Hindlimb muscle (tissue), 1 donor: ENCODE results near the gene PHF2. TPM values are rescaled to one million over a fixed set of nuclear protein-coding genes. Genes with fewer than 3 reads are reported as not detected.

ENCODE experiments used
- DNase-seq: peaks from one replicate; pipeline ENCODE4 v3.0.0-alpha.2; 2013
- polyA plus RNA-seq: library from polyadenylated mRNA; unstranded; fragments of 120-200 nt; gene quantifications from one replicate; pipeline ENCODE4 v1.2.1, GENCODE V29; 2013; ENCODE audit not compliant: insufficient read length

The PHF2 gene
- polyA plus RNA-seq, 1 donor = 40.8 TPM

- DNase-seq = no peak
These were observed 58.2 kb downstream of the PHF2 start for GRCh38 chr9:93634311-93635185.

DNA sequence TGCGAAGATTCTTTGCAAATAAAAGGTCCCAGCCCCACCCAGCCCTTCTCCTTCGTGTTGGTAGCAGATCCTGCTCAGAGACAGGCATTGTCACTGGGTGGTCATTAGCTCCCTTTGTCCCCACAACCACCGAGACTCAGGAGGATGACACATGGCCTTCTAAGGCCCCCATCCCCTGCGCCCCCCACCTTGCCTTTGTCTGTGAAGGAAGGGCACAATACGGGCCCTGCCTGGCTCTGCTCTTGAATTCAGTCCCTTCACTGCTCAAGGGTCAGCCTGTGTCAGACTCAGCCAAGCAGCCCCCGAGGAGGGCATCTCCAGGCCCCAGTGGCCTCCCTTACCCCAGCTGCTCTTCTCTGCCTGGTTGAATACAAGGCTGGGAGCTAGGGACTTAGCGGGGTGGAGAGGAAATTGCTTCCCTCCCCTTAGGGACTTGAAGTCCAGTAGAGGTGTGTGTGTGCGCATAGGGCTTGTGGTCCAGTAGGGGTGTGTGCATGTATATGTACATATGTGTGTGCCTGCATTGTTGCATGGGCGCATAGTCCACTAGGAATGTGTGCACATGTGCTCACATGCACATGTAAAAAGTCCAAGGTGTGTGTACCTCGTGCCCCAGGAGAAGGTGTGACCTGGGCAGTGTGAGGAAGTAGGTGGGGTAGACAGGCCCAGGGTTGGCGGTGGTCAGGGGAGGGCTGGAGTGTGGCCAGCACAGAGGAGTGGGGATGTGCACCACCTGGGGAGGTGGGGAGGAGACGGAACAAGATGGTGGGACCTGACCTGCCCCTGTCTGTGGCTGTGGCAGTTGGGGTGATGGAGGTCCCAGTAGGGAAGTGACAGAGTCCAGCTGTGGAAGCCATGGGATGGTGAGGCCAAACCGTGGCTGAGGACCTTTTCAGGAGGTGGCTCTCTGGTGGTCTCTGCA is 59.1 kb downstream of the PHF2 start:
- DNase-seq = no peak

DNA sequence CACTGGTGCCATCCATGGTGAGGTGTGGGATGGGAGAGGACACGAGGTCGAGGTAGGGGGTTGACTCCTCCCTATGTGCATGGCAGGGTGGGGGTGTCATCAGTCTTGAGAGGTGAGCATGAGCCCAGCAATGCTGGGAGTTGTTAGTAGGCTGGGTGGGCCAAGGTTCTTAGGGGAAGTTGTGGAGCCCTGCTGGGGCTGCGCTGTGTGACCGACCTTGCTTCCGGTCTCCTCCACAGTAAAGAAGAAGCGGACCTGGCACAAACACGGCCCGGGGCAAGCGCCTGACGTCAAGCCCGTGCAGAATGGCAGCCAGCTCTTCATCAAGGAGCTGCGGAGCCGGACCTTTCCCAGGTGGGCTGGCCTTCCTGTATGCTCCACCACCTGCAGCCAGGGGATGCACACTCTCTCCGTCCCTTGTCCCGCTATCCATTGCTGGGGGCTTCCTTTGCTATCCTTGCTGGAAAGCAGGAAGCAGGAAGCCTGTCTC is 59.8 kb downstream of the PHF2 start:
- no peak for DNase-seq

DNA sequence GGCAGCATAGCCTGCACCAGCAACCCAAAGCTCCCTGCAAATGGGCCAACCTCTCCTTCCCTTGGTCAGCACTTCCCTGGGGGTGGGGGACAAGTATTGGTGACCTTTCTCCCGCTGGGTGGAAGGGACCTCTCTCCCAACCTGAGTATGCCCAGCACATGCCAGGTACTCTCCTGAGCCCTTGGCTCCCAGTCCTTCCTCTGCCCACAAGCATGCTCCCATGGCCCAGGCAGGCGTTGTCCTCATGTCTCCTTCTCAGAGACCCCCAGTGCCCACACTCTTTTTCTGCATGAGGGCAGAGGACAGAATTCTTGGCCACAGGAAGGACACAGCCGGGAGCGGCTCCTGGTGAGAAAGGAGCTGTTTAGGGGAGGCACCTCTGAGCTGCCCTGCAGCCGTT is 60.3 kb downstream of the PHF2 start:
- DNase-seq = no peak

GRCh38 chr9:93637886-93638285 is 61.5 kb downstream of the PHF2 start:
- no peak for DNase-seq

GRCh38 chr9:93640027-93640426 is 63.6 kb downstream of the PHF2 start:
- no peak for DNase-seq

DNA sequence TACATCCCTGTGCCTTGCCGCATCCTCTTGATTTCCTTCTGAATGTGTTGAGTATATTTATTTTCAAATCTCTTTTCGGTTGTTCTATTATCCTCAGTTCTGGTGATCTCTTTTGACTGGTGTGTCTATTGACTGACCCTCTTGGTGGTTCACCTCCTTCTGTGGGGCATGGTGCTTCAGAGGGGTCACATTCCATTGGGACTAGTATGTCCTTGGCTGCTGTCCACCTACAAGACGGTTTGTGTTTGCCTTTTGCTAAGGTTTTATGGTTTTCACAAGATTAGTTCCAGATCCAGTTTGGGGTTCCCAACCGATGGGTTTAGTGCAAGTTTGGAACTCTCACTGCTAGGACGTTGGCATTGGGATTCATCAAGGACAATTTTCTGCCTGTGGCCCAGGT is 66.6 kb downstream of the PHF2 start:
- no peak for DNase-seq

DNA sequence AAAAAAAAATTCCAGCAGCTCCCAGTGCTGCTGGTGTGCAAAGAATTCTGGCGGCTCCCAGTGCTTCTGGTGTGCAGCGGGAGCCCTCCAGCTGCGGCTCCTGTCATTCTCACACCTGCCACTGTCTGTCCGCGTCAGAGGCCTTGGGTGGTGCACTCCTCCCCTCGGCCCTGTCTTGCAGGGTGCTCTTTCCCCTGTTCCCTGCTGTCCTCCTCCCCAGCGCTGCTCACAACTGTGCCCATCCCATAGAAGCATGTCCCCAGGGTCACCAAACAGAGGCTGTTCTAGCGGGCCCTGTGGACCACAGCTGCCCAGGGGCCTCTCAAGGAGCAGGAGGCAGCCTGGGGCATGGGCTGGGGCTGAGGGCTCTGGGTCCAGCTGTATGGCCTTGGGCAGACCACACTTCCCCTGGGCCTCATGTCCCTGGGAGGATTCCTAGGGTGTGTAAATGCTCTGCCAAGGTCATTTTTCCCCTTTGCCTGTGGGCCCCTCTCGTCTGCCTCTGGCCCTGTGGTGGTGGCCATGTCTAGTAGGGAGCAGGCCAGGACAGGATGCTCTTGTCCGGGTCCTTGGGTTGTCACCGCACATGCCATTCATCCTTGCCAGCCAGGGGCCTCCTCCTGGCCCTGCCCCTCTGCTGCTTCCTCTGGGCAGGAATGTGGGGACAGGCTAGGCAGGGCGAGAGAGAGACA is 68.2 kb downstream of the PHF2 start:
- DNase-seq = peak; percentile 17

DNA sequence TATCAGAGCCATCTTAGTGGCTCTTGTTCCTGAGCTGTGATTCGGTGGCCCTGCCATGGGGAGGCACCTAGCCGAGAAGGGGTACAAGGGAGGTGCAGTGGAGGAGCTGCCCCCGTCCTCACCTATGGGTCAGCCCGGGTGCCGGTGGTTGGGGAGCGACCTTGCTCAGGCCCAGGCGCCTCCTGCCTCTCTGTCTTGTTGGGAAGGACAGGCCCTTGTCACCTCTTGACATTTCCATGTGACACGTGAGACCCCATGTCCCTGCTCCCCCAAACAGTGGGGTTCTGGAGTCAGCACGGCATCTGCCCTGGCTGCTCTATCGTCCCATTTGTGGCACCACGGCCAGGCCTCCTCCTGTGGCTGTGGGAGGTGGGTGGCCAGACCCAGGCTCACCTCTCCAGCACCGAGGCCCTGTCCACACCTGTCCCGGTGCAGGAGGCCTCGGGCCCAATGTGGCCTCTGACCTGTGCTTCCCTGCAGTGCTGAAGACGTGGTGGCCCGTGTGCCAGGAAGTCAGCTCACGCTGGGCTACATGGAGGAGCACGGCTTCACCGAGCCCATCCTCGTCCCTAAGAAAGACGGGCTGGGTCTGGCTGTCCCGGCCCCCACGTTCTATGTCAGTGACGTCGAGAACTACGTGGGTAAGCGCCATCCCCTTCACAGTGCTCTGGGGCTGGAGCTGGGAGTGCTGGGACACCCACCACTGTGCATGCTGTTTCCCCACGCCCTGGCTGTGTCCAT is 68.9 kb downstream of the PHF2 start:
- no peak for DNase-seq

DNA sequence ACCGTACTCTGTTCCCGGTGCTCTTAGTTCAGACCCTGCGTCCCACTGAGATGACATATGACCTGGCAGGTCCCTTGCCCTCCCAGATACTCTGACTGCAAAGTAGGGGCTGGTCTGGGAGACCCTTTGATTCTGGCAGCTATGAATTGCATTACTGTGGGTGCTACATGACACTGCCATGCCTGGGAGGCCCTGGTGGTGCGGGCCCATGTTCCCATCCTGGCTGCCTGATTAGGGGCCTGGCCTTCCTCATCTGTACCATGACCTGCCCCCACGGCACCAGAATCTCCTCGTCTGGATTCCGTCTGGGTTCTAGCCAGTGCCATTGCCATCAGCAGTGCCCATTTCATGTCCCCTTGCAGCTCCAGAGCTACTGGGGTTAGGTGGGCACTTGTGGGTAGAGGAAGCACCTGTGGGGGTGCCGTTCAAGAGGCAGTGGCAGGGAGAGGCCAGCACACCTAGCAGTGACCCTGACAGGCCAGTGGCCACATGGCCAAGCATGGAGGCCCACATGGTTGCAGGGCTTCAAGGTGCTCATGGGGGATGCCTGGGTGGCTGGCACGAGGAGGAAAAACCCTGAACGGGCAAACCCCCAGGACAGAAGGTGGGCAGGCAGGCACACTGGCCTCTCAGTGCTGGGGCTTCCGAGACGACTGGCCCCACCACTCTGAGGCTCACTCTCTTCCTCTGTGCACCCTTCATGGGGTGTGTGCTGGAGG is 69.7 kb downstream of the PHF2 start:
- DNase-seq = no peak

DNA sequence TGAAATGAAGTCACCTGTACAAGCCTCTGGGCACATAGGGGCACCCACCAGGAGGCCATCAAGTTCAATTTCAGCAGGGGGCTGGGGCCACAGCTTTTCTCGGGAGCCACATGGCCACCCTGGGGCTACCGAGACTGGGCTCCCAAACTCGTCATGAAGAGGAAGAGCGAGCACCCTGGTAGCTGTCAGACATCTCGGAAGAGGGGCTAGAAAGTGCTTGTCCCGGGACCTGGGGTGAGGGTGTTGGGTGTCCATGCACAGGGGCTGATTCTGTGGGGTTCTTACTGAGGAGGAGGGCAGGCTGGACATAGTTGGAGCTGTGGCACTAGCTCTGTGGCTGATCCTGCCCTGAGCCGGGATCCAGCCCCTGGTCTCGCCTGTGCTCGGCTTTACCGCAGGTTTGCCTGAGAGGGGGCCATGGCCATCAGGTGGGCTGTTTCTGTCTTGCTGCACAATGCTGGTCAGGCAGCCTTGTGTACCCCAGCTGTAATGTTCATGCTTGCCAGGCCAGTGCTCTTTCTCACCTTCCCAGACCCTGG is 70.3 kb downstream of the PHF2 start:
- DNase-seq = no peak

DNA sequence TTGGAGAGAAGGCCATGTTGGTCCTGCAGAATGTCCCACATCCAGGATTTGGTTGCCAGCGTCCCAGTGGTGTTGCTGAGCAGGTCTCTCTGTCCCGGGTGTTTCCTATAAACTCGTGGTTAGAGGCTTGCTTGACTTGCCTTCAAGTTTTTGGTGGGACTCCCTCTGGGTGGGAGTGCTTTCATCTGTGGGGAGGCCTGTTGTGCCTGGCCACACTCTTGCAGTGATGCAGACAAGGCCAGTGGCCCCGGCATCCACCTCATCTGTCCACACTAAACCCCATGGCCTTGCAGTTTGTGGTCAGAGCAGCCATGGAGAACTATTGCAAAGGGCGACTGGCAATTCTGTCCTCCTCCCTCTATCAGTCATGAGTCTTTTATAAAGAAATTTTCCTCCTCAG is 71.8 kb downstream of the PHF2 start:
- no peak for DNase-seq

DNA sequence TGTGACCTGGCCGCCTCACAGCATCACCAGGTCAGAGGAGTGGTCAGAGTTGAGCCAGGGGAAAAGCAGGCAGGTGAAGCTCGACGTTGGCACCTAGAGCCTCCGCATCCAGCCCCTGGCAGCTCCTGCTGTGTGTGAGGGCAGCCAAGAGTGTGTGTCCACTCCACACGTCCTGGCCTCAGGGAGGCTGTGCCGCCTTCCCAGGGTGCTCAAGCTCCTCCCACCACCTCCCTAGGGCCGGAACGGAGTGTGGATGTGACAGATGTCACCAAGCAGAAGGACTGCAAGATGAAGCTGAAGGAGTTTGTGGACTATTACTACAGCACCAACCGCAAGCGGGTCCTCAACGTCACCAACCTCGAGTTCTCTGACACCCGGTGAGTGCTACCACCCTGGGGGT is 72.5 kb downstream of the PHF2 start:
- no peak for DNase-seq

GRCh38 chr9:93649610-93650261 is 73.4 kb downstream of the PHF2 start:
- no peak for DNase-seq

GRCh38 chr9:93650448-93650847 is 74.1 kb downstream of the PHF2 start:
- DNase-seq = no peak

DNA sequence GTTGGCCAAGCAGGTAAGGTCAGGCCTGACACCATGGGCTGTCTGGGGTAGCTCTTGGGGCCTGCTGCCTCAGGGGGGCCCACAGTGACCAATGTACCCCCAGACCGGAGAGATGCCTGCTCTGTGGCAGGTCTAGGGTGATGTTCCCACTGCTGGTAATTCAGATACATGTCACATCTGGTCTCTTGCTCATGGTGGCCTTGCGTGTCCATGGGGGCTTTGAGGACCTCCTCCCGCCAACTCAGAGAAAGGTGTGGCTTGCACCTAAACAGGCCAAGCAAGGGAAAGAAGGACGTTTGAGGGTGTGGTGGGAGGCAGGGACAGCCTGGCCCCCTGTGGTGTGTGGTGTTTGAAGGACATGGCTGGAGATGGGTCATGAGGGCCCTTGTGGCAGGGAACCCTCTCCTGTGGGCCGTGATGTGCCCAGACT is 75.2 kb downstream of the PHF2 start:
- no peak for DNase-seq

DNA sequence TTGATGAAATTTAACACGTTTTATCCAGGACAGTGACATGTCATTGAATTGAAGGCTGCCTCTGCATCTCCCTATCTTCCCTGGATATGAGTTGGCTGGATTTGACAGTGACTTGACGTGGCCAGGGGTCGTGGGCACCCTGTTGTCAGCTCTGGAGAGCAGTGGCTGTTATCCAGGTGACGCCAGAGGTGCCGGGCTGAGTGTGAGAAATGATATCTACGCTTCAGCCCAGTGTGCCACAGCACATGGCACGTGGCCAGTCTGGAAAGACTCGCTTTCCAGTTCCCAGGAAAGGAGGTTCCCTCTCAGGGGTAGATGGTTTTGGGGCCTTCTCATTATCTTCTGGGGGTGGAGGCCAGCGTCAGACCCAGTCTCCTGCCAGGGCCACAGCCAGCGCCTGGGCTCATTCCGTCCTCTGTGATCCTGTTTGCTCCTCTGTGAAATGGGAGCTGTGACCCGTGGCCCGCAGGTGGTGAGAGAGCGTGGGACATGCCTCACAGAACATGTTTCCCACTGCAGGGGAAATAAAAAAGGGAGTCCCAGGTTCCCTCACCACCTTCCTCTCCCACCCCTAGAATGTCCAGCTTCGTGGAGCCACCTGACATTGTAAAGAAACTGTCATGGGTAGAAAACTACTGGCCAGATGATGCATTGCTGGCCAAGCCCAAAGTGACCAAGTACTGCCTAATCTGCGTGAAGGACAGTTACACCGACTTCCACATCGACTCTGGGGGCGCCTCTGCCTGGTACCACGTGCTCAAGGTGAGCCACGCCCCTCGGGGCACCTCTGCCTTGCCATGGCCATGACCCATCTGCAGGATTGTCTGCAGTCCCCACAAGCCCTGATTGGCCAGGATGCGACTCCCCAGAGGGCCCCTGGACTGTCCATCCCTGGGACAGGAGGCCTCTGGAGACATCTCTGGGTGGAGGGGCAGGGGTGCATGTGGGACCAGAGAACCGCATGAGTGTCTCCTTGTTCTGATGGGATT is 76.5 kb downstream of the PHF2 start:
- no peak for DNase-seq

DNA sequence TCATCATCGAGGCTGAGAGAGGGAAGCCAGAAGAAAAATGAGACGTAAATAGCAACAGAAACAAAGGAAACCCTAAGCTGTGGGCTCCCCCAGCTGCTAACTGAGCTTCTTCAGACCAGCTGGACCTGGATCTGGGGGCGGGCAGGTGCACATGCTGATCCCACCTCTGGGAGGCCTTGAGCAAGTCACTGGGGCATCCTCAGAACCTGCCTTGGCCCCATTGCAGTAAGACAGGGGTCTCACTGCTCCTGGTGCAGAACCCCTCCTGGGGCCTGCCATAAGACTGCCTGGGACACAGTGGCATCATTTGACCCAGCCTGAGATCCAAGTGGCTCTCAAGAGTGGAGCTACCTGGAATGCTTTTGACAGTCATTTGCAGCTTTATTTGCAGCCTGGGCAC is 77.4 kb downstream of the PHF2 start:
- DNase-seq = no peak

GRCh38 chr9:93654351-93654961 is 78.1 kb downstream of the PHF2 start:
- no peak for DNase-seq
